Fibroblast of pulmonary artery (primary cell): ENCODE data around the gene CUL7.
A peak's percentile ranks its signal among the peaks of the same experiment; 100 is the strongest.
"Not testable (repeated sequence)": the region's sequence is repeated elsewhere in the genome, so short reads cannot be mapped to it uniquely, and the experiment has no call there.

ENCODE experiments used
- DNase-seq: peaks from one replicate; pipeline ENCODE4 v3.0.0-alpha.2; 2010; ENCODE audit warnings: low read depth
- H3K4me3 ChIP-seq: replicated peaks from 2 replicates; pipeline ENCODE4 v1.5.1; 2011; ENCODE audit warnings: low read depth, mild to moderate bottlenecking, control low read depth, low read length, moderate library complexity
- CTCF ChIP-seq: IDR thresholded peaks from 2 replicates; pipeline ENCODE4 v1.5.1; 2011; ENCODE audit warnings: mild to moderate bottlenecking, control low read depth, low read length, inconsistent platforms; ENCODE audit errors: missing control alignments

CUL7 gene

GRCh38 chr6:43011207-43011606 is 42.4 kb downstream of the CUL7 start:
- DNase-seq, result no peak
- no peak overlapping the region for H3K4me3 ChIP-seq
- TF ChIP-seq CTCF, result no peak

GRCh38 chr6:43009124-43009523 is 44.5 kb downstream of the CUL7 start:
- DNase-seq, result peak; percentile 59
- TF ChIP-seq CTCF, result peak; percentile 60
- no peak overlapping the region for H3K4me3 ChIP-seq

- no peak for TF ChIP-seq CTCF
- no peak for DNase-seq
- H3K4me3 ChIP-seq, result no peak overlapping the region
Observed at GRCh38 chr6:43007126-43007525, 46.5 kb downstream of the CUL7 start.

- no peak for DNase-seq
- TF ChIP-seq CTCF, result no peak
- H3K4me3 ChIP-seq, result no peak overlapping the region
Observed at GRCh38 chr6:43006251-43006650, 47.4 kb downstream of the CUL7 start.

- no peak for TF ChIP-seq CTCF
- DNase-seq, result no peak
- no peak overlapping the region for H3K4me3 ChIP-seq
Observed at GRCh38 chr6:43005844-43006243, 47.8 kb downstream of the CUL7 start.

- no peak for DNase-seq
- no peak overlapping the region for H3K4me3 ChIP-seq
- no peak for TF ChIP-seq CTCF
Observed at GRCh38 chr6:43001843-43002242, 51.8 kb downstream of the CUL7 start.

GRCh38 chr6:42998205-42998604 is 55.4 kb downstream of the CUL7 start:
- DNase-seq, H3K4me3 ChIP-seq: not testable (repeated sequence)

- H3K4me3 ChIP-seq, result no peak overlapping the region
- no peak for DNase-seq
- peak; percentile 18 for TF ChIP-seq CTCF
Observed at GRCh38 chr6:42996513-42996912, 57.1 kb downstream of the CUL7 start.
